SU-DHL-6 (cell line): ENCODE data around the gene ATRIP.

Experiments
- H2AFZ ChIP-seq: fragments of 200-600 bp; sonication (generic); 2 replicates; pipeline ENCODE4 v1.6.1; 2014; ENCODE audit warnings: low read depth, mild to moderate bottlenecking, moderate library complexity, mixed read lengths, antibody characterized with exemption, low read length; ENCODE audit not compliant: severe bottlenecking
- H3F3A ChIP-seq: fragments of 200-600 bp; shearing (Covaris generic); 2 replicates; pipeline ENCODE4 v1.6.0; 2016; ENCODE audit warnings: antibody characterized with exemption, mild to moderate bottlenecking; ENCODE audit not compliant: insufficient read depth
- H3K27ac ChIP-seq: fragments of 200-600 bp; sonication (generic); 2 replicates; pipeline ENCODE4 v1.5.1; 2016; ENCODE audit warnings: low read depth, mild to moderate bottlenecking, low read length, moderate library complexity, mixed read lengths
- H3K27me3 ChIP-seq: fragments of 200-600 bp; sonication (generic), shearing (Covaris generic); 2 replicates; pipeline ENCODE4 v1.6.0; 2014; ENCODE audit warnings: mild to moderate bottlenecking, low read length
- H3K36me3 ChIP-seq: fragments of 200-600 bp; sonication (generic); 2 replicates; pipeline ENCODE4 v1.6.1; 2014; ENCODE audit warnings: mild to moderate bottlenecking, low read length, mixed read lengths
- H3K4me2 ChIP-seq: fragments of 300-600, 200-600 bp; shearing (Covaris generic), sonication (generic); 2 replicates; pipeline ENCODE4 v1.6.0; 2014; ENCODE audit warnings: low read length, low read depth, mild to moderate bottlenecking; ENCODE audit not compliant: poor library complexity, severe bottlenecking
- H3K4me3 ChIP-seq: fragments of 200-600 bp; sonication (generic); 2 replicates; pipeline ENCODE4 v1.5.1; 2014; ENCODE audit warnings: antibody characterized with exemption, low read length, mild to moderate bottlenecking, mixed read lengths; ENCODE audit not compliant: insufficient read depth, poor library complexity, severe bottlenecking
- H3K79me2 ChIP-seq: fragments of 200-600 bp; sonication (generic); 2 replicates; pipeline ENCODE4 v1.6.1; 2014; ENCODE audit warnings: mild to moderate bottlenecking, low read length, moderate library complexity; ENCODE audit not compliant: insufficient read depth
- H3K9ac ChIP-seq: fragments of 200-600 bp; sonication (generic); 2 replicates; pipeline ENCODE4 v1.7.0; 2014; ENCODE audit warnings: mild to moderate bottlenecking, low read length
- H3K9me2 ChIP-seq: fragments of 200-600 bp; sonication (generic); replicated peaks from 2 replicates; pipeline ENCODE4 v1.6.1; 2014; ENCODE audit warnings: low read length; ENCODE audit not compliant: insufficient read depth
- H3K9me3 ChIP-seq: fragments of 200-600 bp; sonication (generic); 2 replicates; pipeline ENCODE4 v1.6.1; 2014; ENCODE audit warnings: low read length, mixed read lengths; ENCODE audit not compliant: insufficient read depth
- H4K20me1 ChIP-seq: fragments of 200-600 bp; sonication (generic); 2 replicates; pipeline ENCODE4 v1.6.1; 2014; ENCODE audit warnings: low read depth, mild to moderate bottlenecking, antibody characterized with exemption, low read length, moderate library complexity, mixed read lengths
- EZH2phosphoT487 ChIP-seq: fragments of 200-600 bp; sonication (generic), shearing (Covaris generic); conservative IDR thresholded peaks from 2 replicates; pipeline ENCODE4 v1.6.1; 2018; ENCODE audit warnings: mild to moderate bottlenecking, antibody characterized with exemption, low read length, moderate library complexity, mixed read lengths
- TF ChIP-seq, protein P1 (sequence below): fragments of 200-600 bp; sonication (generic); IDR thresholded peaks from one replicate; pipeline ENCODE4 v1.5.1; 2017; ENCODE audit warnings: antibody characterized with exemption, mild to moderate bottlenecking, low read length, moderate library complexity; ENCODE audit not compliant: insufficient read depth, poor library complexity, severe bottlenecking

Gene ATRIP

GRCh38 chr3:48437812-48438211 is 8.7 kb upstream of the ATRIP start:
- Histone ChIP-seq H3K4me3 (no peak overlapping the region), H3K9ac (no peak overlapping the region), H3K27ac (no peak overlapping the region), H2AFZ (no peak overlapping the region), H3K9me2 (no peaks in the 10 kb centered on the region), H3K4me2 (no peak overlapping the region), H3K27me3 (no peaks in the 10 kb centered on the region), H4K20me1 (no peaks in the 10 kb centered on the region), H3K36me3 (0 out of 2 replicates have a peak, but pooled peaks cover 5% of the 10 kb centered on the region), H3K9me3 (no peaks in the 10 kb centered on the region), H3F3A (peaks cover 25% of the 10 kb centered on the region), H3K79me2 (peaks cover 29% of the 10 kb centered on the region)
- TF ChIP-seq, protein P1, sequence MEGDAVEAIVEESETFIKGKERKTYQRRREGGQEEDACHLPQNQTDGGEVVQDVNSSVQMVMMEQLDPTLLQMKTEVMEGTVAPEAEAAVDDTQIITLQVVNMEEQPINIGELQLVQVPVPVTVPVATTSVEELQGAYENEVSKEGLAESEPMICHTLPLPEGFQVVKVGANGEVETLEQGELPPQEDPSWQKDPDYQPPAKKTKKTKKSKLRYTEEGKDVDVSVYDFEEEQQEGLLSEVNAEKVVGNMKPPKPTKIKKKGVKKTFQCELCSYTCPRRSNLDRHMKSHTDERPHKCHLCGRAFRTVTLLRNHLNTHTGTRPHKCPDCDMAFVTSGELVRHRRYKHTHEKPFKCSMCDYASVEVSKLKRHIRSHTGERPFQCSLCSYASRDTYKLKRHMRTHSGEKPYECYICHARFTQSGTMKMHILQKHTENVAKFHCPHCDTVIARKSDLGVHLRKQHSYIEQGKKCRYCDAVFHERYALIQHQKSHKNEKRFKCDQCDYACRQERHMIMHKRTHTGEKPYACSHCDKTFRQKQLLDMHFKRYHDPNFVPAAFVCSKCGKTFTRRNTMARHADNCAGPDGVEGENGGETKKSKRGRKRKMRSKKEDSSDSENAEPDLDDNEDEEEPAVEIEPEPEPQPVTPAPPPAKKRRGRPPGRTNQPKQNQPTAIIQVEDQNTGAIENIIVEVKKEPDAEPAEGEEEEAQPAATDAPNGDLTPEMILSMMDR, result no peak
- TF ChIP-seq EZH2phosphoT487, result no peak

DNA sequence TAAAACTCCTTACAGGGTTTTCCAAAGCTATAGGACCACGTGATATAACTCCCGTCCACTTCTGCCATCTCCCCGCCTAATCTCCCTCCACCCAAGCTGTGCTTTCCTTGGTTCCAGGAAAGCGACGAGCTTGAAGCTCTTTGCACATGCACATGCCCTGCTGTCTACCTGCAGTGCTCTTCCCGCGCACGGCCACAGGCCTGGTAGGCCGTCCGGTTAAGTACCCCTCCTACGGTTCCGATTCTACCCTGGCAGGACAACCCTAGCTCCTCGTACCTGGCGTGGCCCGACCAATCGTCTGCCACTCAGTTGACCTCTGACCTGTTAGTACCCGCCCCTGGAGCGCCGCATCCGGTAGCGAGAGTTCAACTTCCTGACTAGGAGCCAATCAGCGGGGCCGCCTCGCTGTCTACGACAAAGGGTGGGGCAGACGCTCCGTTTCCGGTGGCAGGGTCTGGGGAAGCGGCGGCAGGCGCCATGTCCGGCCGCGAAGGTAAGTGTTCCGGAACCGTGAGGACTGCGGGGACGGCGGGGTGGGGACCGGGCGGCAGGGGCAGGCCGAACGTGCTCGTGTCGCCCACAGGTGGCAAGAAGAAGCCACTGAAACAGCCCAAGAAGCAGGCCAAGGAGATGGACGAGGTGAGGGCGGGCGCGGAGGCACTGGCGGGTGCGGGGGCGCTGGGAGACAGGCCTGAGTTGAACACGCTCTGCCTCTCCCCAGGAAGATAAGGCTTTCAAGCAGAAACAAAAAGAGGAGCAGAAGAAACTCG is 6.5 kb upstream of the ATRIP start, which contains the start of the genes CCDC51 and TMA7:
TSS of gene CCDC51 (minus strand) at position 300 of the 770 bp plus-strand sequence. CDS start 4,991 bp downstream, outside the sequence.
TSS of gene TMA7 (plus strand) at position 438 of the 770 bp plus-strand sequence. CDS start at position 478, 40 bp downstream.
- peak within 1 kb of the TSS; percentile 91 for H3K9ac ChIP-seq
- TF ChIP-seq, protein P1, result no peak
- no peak for TF ChIP-seq EZH2phosphoT487
- H3K27ac ChIP-seq, result peak within 1 kb of the TSS; percentile 71
- H3K79me2 ChIP-seq, result peaks cover 31% of the 10 kb centered on the region
- H3K4me2 ChIP-seq, result peak within 1 kb of the TSS; percentile 79
- H3K36me3 ChIP-seq, result 0 out of 2 replicates have a peak, but pooled peaks cover 5% of the 10 kb centered on the region
- peak within 1 kb of the TSS; percentile 100 for H3K4me3 ChIP-seq
- no peaks in the 10 kb centered on the region for H3K9me2 ChIP-seq
- H3K27me3 ChIP-seq, result no peaks in the 10 kb centered on the region
- H4K20me1 ChIP-seq, result no peaks in the 10 kb centered on the region
- peaks cover 40% of the 10 kb centered on the region for H3F3A ChIP-seq
- no peaks in the 10 kb centered on the region for H3K9me3 ChIP-seq
- peak within 1 kb of the TSS; percentile 60 for H2AFZ ChIP-seq

DNA sequence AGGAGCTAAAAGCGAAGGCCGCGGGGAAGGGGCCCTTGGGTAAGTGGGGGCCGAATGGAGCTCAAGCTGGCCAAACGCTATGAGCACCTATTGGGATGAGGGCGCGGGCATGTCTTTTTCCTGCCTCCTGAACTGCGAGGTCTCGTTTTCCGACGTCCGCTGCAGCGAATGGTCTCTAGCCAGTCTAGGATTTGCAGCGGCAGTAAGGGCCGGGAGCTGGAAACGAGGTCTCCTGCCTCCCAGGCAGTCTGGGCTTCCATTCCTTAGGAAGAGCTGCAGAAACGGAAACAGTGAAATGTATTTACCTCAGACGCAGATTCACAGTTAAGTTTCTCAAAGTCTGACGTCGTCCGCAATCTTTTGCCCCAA is 6.0 kb upstream of the ATRIP start:
- Histone ChIP-seq H2AFZ (no peak overlapping the region), H4K20me1 (no peaks in the 10 kb centered on the region), H3K27ac (peak overlapping the region; percentile 71), H3K27me3 (no peaks in the 10 kb centered on the region), H3K36me3 (0 out of 2 replicates have a peak, but pooled peaks cover 5% of the 10 kb centered on the region), H3K9me2 (no peaks in the 10 kb centered on the region), H3K4me2 (peak overlapping the region; percentile 70), H3K9ac (peak overlapping the region; percentile 91), H3K79me2 (peaks cover 31% of the 10 kb centered on the region), H3K9me3 (no peaks in the 10 kb centered on the region), H3K4me3 (peak overlapping the region; percentile 100), H3F3A (peaks cover 46% of the 10 kb centered on the region)
- TF ChIP-seq, protein P1, result no peak
- TF ChIP-seq EZH2phosphoT487, result no peak
